HepG2 (cell line): ENCODE results near the gene COMMD8.

Experiments used
- CBX5 ChIP-seq: sonication (generic); formaldehyde crosslinking; IDR thresholded peaks from 2 replicates; pipeline ENCODE4 v1.4.0; 2020; ENCODE audit warnings: missing genetic modification reagents, borderline replicate concordance
- CTCF ChIP-seq: sonication (generic); formaldehyde crosslinking; IDR thresholded peaks from 2 replicates; pipeline ENCODE4 v1.5.0; 2020; ENCODE audit warnings: mild to moderate bottlenecking, missing genetic modification reagents, moderate library complexity
- EZH2 ChIP-seq: conservative IDR thresholded peaks from 2 replicates; pipeline ENCODE4 v1.6.1; 2012; ENCODE audit warnings: mild to moderate bottlenecking, low read depth, low read length, moderate library complexity
- FOXO4 ChIP-seq: sonication (generic); formaldehyde crosslinking; conservative IDR thresholded peaks from 2 replicates; pipeline ENCODE4 v1.8.1; 2023; ENCODE audit warnings: missing genetic modification reagents
- HNF1B ChIP-seq: sonication (generic); formaldehyde crosslinking; IDR thresholded peaks from 2 replicates; pipeline ENCODE4 v1.5.1; 2020; ENCODE audit warnings: mild to moderate bottlenecking, moderate library complexity, missing genetic modification reagents
- MEIS2 ChIP-seq: sonication (generic); formaldehyde crosslinking; IDR thresholded peaks from 2 replicates; pipeline ENCODE4 v1.9.0; 2021; ENCODE audit warnings: mild to moderate bottlenecking, missing genetic modification reagents
- SP1 ChIP-seq, 2 experiments: fragments of 450-650 bp in 1 of 2; sonication (generic) in 1 of 2; formaldehyde crosslinking in 1 of 2; IDR thresholded peaks; 2 replicates each; pipeline versions ENCODE4 v1.4.0 to v1.6.1; 2016 to 2020; ENCODE audit warnings: missing genetic modification reagents in 1 of 2
- TFE3 ChIP-seq: IDR thresholded peaks from 2 replicates; pipeline ENCODE4 v1.6.1; 2016
- ZNF766 ChIP-seq: sonication (generic); formaldehyde crosslinking; IDR thresholded peaks from 2 replicates; pipeline ENCODE4 v1.5.0; 2020; ENCODE audit warnings: missing genetic modification reagents, borderline replicate concordance

GRCh38 chr4:47510506-47511143, 47.1 kb upstream of the COMMD8 start:
- no peak for TF ChIP-seq ZNF766
- TF ChIP-seq SP1 (IDR thresholded peaks at IDR 0.05): no peak
- no peak for TF ChIP-seq SP1 (CRISPR knock-in tag; IDR thresholded peaks at IDR 0.05)
- no peak for TF ChIP-seq FOXO4
- no peak for TF ChIP-seq HNF1B
- TF ChIP-seq MEIS2: no peak
- no peak for TF ChIP-seq EZH2
- TF ChIP-seq CBX5 (CRISPR knock-in tag): no peak
- TF ChIP-seq TFE3 (CRISPR knock-in tag): no peak
- TF ChIP-seq CTCF (CRISPR knock-in tag): no peak
